GM18508 (cell line): ENCODE measurements around the gene SLC22A3.
"Not testable (repeated sequence)": the region's sequence is repeated elsewhere in the genome, so short reads cannot be mapped to it uniquely, and the experiment has no call there.

Experiments
- ATAC-seq: cut with Tn5 transposase; IDR thresholded peaks from one replicate; pipeline ENCODE4 v1.9.1; 2021; ENCODE audit warnings: moderate number of reproducible peaks; ENCODE audit not compliant: insufficient read depth, unreplicated experiment

SLC22A3 gene

GRCh38 chr6:160348223-160349019 lies at the start of gene SLC22A3:
Gene SLC22A3 (plus strand): TSS chr6:160348378. CDS start chr6:160348420, 42 bp downstream.
- no peak for ATAC-seq

- ATAC-seq = no peak
Observed at GRCh38 chr6:160299559-160299958, 48.6 kb upstream of the SLC22A3 start.

GRCh38 chr6:160300076-160300695 lies 48.0 kb upstream of the SLC22A3 start:
- no peak for ATAC-seq

GRCh38 chr6:160301339-160301738 lies 46.8 kb upstream of the SLC22A3 start:
- no peak for ATAC-seq

GRCh38 chr6:160302431-160303082 lies 45.6 kb upstream of the SLC22A3 start:
- ATAC-seq = not testable (repeated sequence)

GRCh38 chr6:160303806-160304205 lies 44.4 kb upstream of the SLC22A3 start:
- ATAC-seq = no peak

GRCh38 chr6:160305926-160306713 lies 42.1 kb upstream of the SLC22A3 start:
- ATAC-seq = no peak

- ATAC-seq = no peak
Observed at GRCh38 chr6:160309718-160310117, 38.5 kb upstream of the SLC22A3 start.

- no peak for ATAC-seq
Observed at GRCh38 chr6:160312900-160313299, 35.3 kb upstream of the SLC22A3 start.

GRCh38 chr6:160315310-160315709 lies 32.9 kb upstream of the SLC22A3 start:
- no peak for ATAC-seq

- no peak for ATAC-seq
Observed at GRCh38 chr6:160316261-160316660, 31.9 kb upstream of the SLC22A3 start.

- no peak for ATAC-seq
Observed at GRCh38 chr6:160319246-160319645, 28.9 kb upstream of the SLC22A3 start.

GRCh38 chr6:160321729-160322505 lies 26.3 kb upstream of the SLC22A3 start:
- ATAC-seq = no peak

GRCh38 chr6:160327981-160328380 lies 20.2 kb upstream of the SLC22A3 start:
- ATAC-seq = no peak

- ATAC-seq = no peak
Observed at GRCh38 chr6:160328447-160328846, 19.7 kb upstream of the SLC22A3 start.

GRCh38 chr6:160329188-160329587 lies 19.0 kb upstream of the SLC22A3 start:
- ATAC-seq = no peak

- no peak for ATAC-seq
Observed at GRCh38 chr6:160330619-160331018, 17.6 kb upstream of the SLC22A3 start.

GRCh38 chr6:160331204-160331603 lies 17.0 kb upstream of the SLC22A3 start:
- no peak for ATAC-seq

- no peak for ATAC-seq
Observed at GRCh38 chr6:160331753-160332152, 16.4 kb upstream of the SLC22A3 start.

GRCh38 chr6:160333101-160333500 lies 15.1 kb upstream of the SLC22A3 start:
- ATAC-seq = no peak
